Measurements from ENCODE around the gene IRX5.

IRX5 gene

DNA sequence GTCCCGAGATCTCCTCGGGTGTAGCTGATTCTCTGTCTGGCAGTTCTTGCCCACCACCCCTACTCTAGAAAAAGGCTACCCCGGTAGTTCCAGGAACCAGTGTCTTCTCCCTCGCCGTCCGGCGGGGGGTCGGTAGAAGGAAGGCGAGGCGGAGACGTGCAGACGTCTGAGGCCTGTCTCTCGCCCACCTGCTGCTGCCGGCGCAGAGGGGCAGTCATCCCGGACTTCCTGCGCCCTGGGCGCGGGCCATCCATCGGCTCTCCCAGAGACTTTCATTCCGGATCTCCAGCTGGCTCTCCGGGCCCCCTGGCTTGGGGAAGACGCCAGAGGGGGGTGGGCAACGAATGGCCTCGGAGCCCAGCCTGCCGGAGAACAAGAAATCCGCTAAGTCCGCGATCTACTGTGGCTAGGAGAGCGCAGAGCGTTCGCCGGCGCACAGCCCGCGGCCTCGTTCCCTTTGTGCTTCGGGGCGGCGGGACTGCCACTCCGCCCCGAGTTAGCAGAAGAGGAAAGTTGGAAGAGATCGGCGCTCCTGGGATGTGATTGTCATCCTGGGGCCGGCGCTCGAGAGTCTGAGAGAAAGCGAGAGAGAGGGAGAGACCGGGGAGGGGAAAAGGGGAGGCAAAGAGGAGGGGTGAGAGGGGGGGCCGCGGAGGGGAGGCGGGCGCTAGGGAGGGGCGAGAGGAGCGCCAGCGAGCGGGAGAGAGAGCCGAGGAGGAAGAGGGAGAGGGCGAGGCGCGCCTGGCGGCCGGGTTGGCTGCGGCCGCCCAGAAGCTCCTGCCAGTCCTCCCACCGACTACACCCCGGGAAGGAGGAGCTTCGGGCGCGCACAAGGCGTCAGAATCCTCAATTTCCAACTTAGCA is at the start of gene IRX5:
Gene IRX5, plus strand, starts transcription at position 861 of the 864 bp plus-strand sequence. CDS start 334 bp downstream, outside the sequence.
- in situ Hi-C loops (cut with MboI; ENCODE audit: low sequenced_read_pairs): loop anchor here (25.0 kb wide), 1 partner anchor 493 kb away; no protein-coding TSS in a partner anchor

GRCh38 chr16:54882556-54882955 is 48.1 kb upstream of the IRX5 start:
- in situ Hi-C loops (cut with MboI; ENCODE audit: low sequenced_read_pairs): no loop called here

DNA sequence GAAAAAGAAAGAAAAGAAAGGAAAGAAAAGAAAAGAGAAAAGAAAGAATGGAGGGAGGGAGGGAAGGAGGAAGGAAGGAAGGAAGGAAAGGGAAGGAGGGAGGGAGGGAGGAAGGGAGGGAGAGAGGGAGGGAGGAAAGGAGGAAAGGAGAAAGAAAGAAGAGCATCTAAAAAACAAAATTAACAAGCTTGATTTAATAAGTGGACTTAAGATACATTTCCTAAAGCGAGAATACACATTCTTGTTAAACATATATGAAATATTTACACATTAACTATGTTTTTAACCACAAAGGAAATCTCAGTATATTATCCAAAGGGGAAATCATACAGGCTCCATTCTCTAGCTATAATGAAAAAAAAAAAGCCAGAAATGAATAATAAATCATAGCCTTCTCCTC is 47.3 kb upstream of the IRX5 start:
- in situ Hi-C loops (cut with MboI; ENCODE audit: low sequenced_read_pairs): no loop called here

DNA sequence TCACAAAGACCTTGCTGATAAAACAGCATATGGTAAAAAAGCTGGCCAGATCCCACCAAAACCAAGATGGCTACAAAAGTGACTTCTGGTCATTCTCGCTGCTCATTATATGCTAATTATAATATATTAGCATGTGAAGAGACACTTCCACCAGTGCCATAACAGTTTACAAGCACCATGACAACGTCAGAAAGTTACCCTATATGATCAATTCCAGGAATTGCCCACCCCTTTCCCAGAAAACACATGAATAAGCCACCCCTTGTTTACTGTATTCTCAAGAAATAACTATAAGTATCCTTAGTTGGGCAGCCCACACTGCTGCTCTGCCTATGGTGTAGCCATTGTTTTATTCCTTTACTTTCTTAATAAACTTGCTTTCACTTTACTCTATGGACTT is 44.6 kb upstream of the IRX5 start:
- in situ Hi-C loops (cut with MboI; ENCODE audit: low sequenced_read_pairs): no loop called here

GRCh38 chr16:54890381-54890780 is 40.3 kb upstream of the IRX5 start:
- in situ Hi-C loops (cut with MboI; ENCODE audit: low sequenced_read_pairs): no loop called here

- in situ Hi-C loops (cut with MboI; ENCODE audit: low sequenced_read_pairs): no loop called here
These were observed 39.3 kb upstream of the IRX5 start for GRCh38 chr16:54891346-54891745.

- in situ Hi-C loops (cut with MboI; ENCODE audit: low sequenced_read_pairs): no loop called here
These were observed 37.7 kb upstream of the IRX5 start for GRCh38 chr16:54892981-54893380.

GRCh38 chr16:54897930-54898329 is 32.7 kb upstream of the IRX5 start:
- in situ Hi-C loops (cut with MboI; ENCODE audit: low sequenced_read_pairs): no loop called here

DNA sequence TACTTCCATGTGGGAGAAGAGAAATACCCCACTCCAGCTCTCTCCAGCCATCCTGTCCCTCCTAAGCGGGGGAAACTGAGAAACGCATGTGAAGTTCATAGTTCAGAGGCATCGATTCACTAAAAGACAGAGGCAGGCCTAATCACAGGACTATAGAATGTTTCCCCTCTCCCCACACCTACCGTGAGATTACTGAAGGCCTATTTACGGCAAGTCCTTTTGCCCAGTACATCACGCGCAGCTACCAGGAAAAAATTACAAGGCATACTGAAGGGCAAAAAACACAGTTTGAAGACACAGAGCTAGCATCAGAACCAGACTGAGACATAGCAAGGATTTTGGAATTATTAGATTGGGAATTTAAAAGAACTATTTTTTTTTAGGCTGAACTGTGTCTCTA is 29.1 kb upstream of the IRX5 start:
- in situ Hi-C loops (cut with MboI; ENCODE audit: low sequenced_read_pairs): no loop called here

DNA sequence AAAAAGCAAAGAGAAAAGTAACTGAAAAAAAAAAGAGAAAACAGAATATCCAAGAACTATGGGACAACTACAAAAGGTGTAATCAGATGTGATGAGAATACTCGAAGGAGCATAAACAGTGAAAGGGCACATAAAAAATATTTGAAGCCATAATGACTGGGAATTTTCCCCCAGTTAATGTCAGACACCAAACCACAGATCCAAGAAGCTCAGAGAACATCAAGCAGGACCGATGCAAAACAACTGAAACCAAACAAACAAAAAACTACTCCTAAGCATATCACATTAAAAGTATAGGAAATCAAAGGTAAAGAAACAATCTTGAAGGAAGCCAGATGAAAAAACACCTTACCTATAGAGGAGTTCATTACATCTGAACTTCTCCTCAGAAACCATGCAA is 27.6 kb upstream of the IRX5 start:
- in situ Hi-C loops (cut with MboI; ENCODE audit: low sequenced_read_pairs): no loop called here

- in situ Hi-C loops (cut with MboI; ENCODE audit: low sequenced_read_pairs): no loop called here
These were observed 19.6 kb upstream of the IRX5 start for GRCh38 chr16:54911079-54911478.

GRCh38 chr16:54912720-54913119 is 17.9 kb upstream of the IRX5 start:
- in situ Hi-C loops (cut with MboI; ENCODE audit: low sequenced_read_pairs): no loop called here

GRCh38 chr16:54921206-54921824 is 9.3 kb upstream of the IRX5 start:
- in situ Hi-C loops (cut with MboI; ENCODE audit: low sequenced_read_pairs): no loop called here

- in situ Hi-C loops (cut with MboI; ENCODE audit: low sequenced_read_pairs): no loop called here
These were observed 7.6 kb upstream of the IRX5 start for GRCh38 chr16:54923055-54923473.

DNA sequence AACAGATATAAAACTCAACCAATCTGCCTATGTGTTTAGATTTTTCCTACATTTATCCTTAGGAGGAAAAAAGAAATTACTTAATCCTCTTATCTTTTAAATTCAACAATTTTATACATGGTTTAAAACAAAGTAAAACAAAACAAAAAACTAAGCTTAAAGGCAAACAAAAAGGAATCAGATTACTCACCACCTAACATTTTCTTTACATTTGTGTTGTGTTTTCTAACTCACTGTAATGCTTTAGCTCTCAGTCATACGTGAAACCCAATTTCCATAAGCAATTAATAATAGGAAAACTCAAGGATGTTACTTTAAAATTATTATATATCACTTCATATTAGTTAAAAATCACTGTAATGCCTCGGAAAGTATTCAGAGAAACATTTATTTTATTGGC is 6.7 kb upstream of the IRX5 start:
- in situ Hi-C loops (cut with MboI; ENCODE audit: low sequenced_read_pairs): no loop called here

DNA sequence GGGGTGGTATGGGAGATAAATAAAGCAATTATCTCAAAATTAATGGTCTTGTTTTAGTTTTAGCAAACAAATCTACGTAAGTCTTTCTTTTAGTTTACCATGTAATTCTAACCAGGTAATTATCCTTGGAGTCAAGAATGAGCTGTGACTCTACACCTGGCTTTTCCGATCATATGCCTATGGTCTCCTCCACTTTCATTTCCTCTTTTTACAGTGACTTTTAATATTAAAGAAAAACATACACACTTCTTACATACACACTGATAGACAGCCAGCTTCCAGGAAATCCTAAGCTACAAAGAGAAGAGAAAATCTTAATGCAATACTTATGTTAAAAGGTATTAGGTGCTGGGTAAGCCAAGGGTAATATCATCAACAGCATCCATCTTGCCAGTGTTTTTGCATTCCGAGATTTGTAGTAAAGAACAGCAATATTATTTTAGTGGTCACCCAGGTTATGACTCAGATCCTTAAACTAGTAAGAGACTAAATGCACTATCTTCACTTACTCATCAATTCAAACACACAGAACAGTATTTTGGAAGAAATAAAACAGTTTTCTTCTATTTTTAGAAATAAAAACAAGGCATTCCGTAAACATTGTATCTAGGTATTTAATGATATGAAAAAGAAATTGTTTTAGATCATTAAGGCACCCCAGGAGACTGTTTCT is 4.4 kb upstream of the IRX5 start:
- in situ Hi-C loops (cut with MboI; ENCODE audit: low sequenced_read_pairs): loop anchor here (25.0 kb wide), 1 partner anchor 489 kb away; no protein-coding TSS in a partner anchor

GRCh38 chr16:54927125-54928015 is 3.3 kb upstream of the IRX5 start:
- in situ Hi-C loops (cut with MboI; ENCODE audit: low sequenced_read_pairs): loop anchor here (25.0 kb wide), 1 partner anchor 490 kb away; no protein-coding TSS in a partner anchor

GRCh38 chr16:54928016-54928356 is 2.7 kb upstream of the IRX5 start:
- in situ Hi-C loops (cut with MboI; ENCODE audit: low sequenced_read_pairs): loop anchor here (25.0 kb wide), 1 partner anchor 491 kb away; no protein-coding TSS in a partner anchor

GRCh38 chr16:54928411-54929089 is 2.1 kb upstream of the IRX5 start:
- in situ Hi-C loops (cut with MboI; ENCODE audit: low sequenced_read_pairs): loop anchor here (25.0 kb wide), 1 partner anchor 491 kb away; no protein-coding TSS in a partner anchor
